GM23248 (cell line): Measurements from ENCODE around the gene DENND2C. TPM values are rescaled to one million over a fixed set of nuclear protein-coding genes. Genes with fewer than 3 reads are reported as not detected.

ENCODE experiments used
- DNase-seq: peaks from one replicate; pipeline ENCODE4 v3.0.0-alpha.2; 2015
- H2AFZ ChIP-seq: fragments of 200-600 bp; sonication (generic); 2 replicates; pipeline ENCODE4 v1.6.1; 2016; ENCODE audit warnings: antibody characterized with exemption
- H3F3A ChIP-seq: fragments of 200-600 bp; sonication (generic); 2 replicates; pipeline ENCODE4 v1.6.1; 2016; ENCODE audit warnings: mild to moderate bottlenecking, antibody characterized with exemption, mixed run types; ENCODE audit not compliant: insufficient read depth
- H3K27ac ChIP-seq: fragments of 200-600 bp; sonication (generic); 2 replicates; pipeline ENCODE4 v1.5.1; 2016; ENCODE audit warnings: mild to moderate bottlenecking
- H3K27me3 ChIP-seq: fragments of 200-600 bp; sonication (generic); replicated peaks from 2 replicates; pipeline ENCODE4 v1.6.1; 2016; ENCODE audit warnings: mild to moderate bottlenecking; ENCODE audit not compliant: insufficient read depth
- H3K36me3 ChIP-seq: fragments of 200-600 bp; sonication (generic); 2 replicates; pipeline ENCODE4 v1.6.1; 2016; ENCODE audit warnings: low read depth, mild to moderate bottlenecking
- H3K4me1 ChIP-seq: fragments of 200-600 bp; sonication (generic); 2 replicates; pipeline ENCODE4 v1.6.1; 2016; ENCODE audit warnings: mild to moderate bottlenecking; ENCODE audit not compliant: insufficient read depth
- H3K4me2 ChIP-seq: fragments of 200-600 bp; sonication (generic); one replicate; pipeline ENCODE4 v1.6.1; 2016; ENCODE audit warnings: mild to moderate bottlenecking; ENCODE audit not compliant: unreplicated experiment
- H3K4me3 ChIP-seq: fragments of 200-600 bp; sonication (generic); 2 replicates; pipeline ENCODE4 v1.5.1; 2016; ENCODE audit warnings: mild to moderate bottlenecking
- H3K79me2 ChIP-seq: fragments of 200-600 bp; sonication (generic); 2 replicates; pipeline ENCODE4 v1.6.1; 2016; ENCODE audit warnings: mild to moderate bottlenecking; ENCODE audit not compliant: insufficient read depth
- H3K9ac ChIP-seq: fragments of 200-600 bp; sonication (generic); 2 replicates; pipeline ENCODE4 v1.6.1; 2016; ENCODE audit warnings: mild to moderate bottlenecking
- H3K9me2 ChIP-seq: fragments of 200-600 bp; sonication (generic); 2 replicates; pipeline ENCODE4 v1.6.1; 2016; ENCODE audit warnings: mixed run types, mild to moderate bottlenecking, moderate library complexity; ENCODE audit not compliant: insufficient read depth
- H3K9me3 ChIP-seq: fragments of 200-600 bp; sonication (generic); one replicate; pipeline ENCODE4 v1.6.1; 2017; ENCODE audit warnings: low read depth
- H4K20me1 ChIP-seq: fragments of 200-600 bp; sonication (generic); 2 replicates; pipeline ENCODE4 v1.6.0; 2016; ENCODE audit not compliant: insufficient read depth
- EZH2 ChIP-seq: fragments of 200-600 bp; sonication (generic); IDR thresholded peaks from 2 replicates; pipeline ENCODE4 v1.6.1; 2018; ENCODE audit warnings: antibody characterized with exemption, mild to moderate bottlenecking; ENCODE audit not compliant: insufficient read depth, poor library complexity, severe bottlenecking
- EZH2phosphoT487 ChIP-seq: fragments of 200-600 bp; sonication (generic); IDR thresholded peaks from 2 replicates; pipeline ENCODE4 v1.6.1; 2018; ENCODE audit warnings: antibody characterized with exemption, moderate library complexity, mild to moderate bottlenecking, low read depth; ENCODE audit not compliant: insufficient read depth
- WGBS, 2 experiments: methylation state at CpG; one replicate each; pipeline ENCODE4 v1.1.6; 2015 to 2017; ENCODE audit warnings: low lambda C conversion rate in 2 of 2, low coverage in 1 of 2; ENCODE audit errors: missing lambda C conversion rate in 2 of 2; 5-methylcytosine and 5-hydroxymethylcytosine counted together
- in situ Hi-C: fragments of 300-500 bp; cut with MboI; formaldehyde crosslinking; loops from 2 replicates; pipeline ENCODE4 v1.15.0; 2020
- polyA plus RNA-seq: library from polyadenylated mRNA; unstranded; fragments of >200 nt; fragmentation: Nextera tagmentation; extraction: Ambion mirVana; gene quantifications from 2 replicates; pipeline ENCODE4 v1.2.1, GENCODE V29; 2016
- total RNA-seq: library from RNA; depleted of rRNA; stranded (reverse); fragments of >200 nt; shearing (Covaris generic); gene quantifications from 2 replicates; pipeline ENCODE4 v1.2.3, GENCODE V29; 2014

The DENND2C gene
- total and polyA plus RNA-seq, 2 experiments from 2014 or later = 2.8 to 5.9 TPM

DNA sequence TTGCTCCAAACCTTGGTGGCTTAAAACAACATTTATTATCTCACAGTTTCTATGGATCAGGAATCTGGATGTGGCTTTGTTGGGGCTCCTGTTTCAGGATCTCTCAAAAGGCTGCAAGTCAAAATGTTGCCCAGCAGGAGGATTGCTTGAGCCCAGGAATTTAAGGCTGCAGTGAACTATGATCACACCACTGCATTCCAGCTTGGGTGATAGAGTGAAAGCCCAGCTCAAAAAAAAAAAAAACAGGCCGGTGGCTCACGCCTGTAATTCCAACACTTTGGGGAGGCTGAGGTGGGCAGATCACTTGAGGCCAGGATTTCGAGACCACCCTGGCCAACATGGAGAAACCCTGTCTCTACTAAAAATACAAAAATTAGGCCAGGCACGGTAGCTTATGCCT is 118.4 kb downstream of the DENND2C start:
- no peak for TF ChIP-seq EZH2phosphoT487
- TF ChIP-seq EZH2 = no peak
- H3K9ac ChIP-seq = no peak overlapping the region
- no peaks in the 10 kb centered on the region for H3K9me3 ChIP-seq
- H3K27me3 ChIP-seq = no peaks in the 10 kb centered on the region
- 72 to 78% methylated on average over 4 of the region's 4 CpGs for WGBS, 2 experiments
- H3K36me3 ChIP-seq = no peaks in the 10 kb centered on the region
- H3K4me2 ChIP-seq = no peak overlapping the region
- H3K4me3 ChIP-seq = no peak overlapping the region
- H3K9me2 ChIP-seq = no peaks in the 10 kb centered on the region
- H2AFZ ChIP-seq = no peak overlapping the region
- no peak overlapping the region for H3K27ac ChIP-seq
- H3K79me2 ChIP-seq = no peaks in the 10 kb centered on the region
- H4K20me1 ChIP-seq = no peaks in the 10 kb centered on the region
- H3K4me1 ChIP-seq = no peaks in the 10 kb centered on the region
- in situ Hi-C loops = no loop called here
- no peak for DNase-seq
- no peaks in the 10 kb centered on the region for H3F3A ChIP-seq

DNA sequence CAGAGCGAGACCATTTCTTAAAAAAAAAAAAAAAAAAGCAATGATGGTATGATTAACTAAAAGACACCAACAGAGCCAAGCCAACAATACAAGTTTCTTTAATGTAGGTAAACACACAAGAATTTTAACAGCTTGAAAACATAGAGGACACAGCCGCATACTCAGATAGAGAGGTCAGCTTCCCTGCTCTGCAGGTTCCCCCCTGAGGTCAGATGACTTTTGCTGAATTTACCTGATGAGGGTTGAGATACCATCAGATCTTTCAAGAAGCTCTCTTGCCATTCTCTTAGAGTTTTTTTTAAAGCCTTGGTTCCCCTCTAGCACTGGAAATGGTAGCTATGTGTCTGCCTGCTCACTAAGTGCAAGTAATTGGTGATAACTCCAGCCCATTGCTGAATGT is 119.5 kb downstream of the DENND2C start:
- Histone ChIP-seq H3K9me2 (no peaks in the 10 kb centered on the region), H2AFZ (no peak overlapping the region), H3F3A (no peaks in the 10 kb centered on the region), H3K9me3 (no peaks in the 10 kb centered on the region), H3K27me3 (no peaks in the 10 kb centered on the region), H3K36me3 (no peaks in the 10 kb centered on the region), H3K4me1 (no peaks in the 10 kb centered on the region), H3K9ac (no peak overlapping the region), H3K4me3 (no peak overlapping the region), H4K20me1 (no peaks in the 10 kb centered on the region), H3K79me2 (no peaks in the 10 kb centered on the region), H3K27ac (no peak overlapping the region), H3K4me2 (no peak overlapping the region)
- in situ Hi-C loops = no loop called here
- 87 to 97% methylated on average over 2 of the region's 2 CpGs for WGBS, 2 experiments
- no peak for DNase-seq
- TF ChIP-seq EZH2 (no peak), EZH2phosphoT487 (no peak)

DNA sequence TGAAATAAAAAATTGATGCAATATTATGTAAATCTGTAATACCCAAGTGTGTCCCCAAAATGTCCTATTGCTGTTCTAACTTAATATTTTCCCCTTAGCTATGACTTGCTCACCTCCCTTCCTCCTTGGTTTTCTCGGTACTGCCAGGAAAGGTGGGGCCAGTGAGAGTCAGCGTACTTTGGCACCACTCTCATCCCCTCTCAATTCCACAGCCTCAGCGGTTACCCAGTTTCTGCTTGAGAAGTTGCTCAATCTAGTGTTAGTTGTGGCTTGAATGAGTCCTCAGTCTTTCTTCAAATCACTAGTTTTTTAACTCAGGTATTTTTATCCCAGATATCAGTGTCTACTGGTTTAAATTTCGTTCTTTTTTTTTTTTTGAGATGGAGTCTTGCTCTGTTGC is 120.7 kb downstream of the DENND2C start:
- DNase-seq = peak; percentile 43
- no peak overlapping the region for H3K27ac ChIP-seq
- H3K9me2 ChIP-seq = no peaks in the 10 kb centered on the region
- TF ChIP-seq EZH2 (no peak), EZH2phosphoT487 (no peak)
- in situ Hi-C loops = no loop called here
- H3K9me3 ChIP-seq = no peaks in the 10 kb centered on the region
- H3K9ac ChIP-seq = no peak overlapping the region
- no peaks in the 10 kb centered on the region for H3F3A ChIP-seq
- 41 to 42% methylated on average over 4 of the region's 4 CpGs for WGBS, 2 experiments
- no peak overlapping the region for H3K4me2 ChIP-seq
- H3K36me3 ChIP-seq = no peaks in the 10 kb centered on the region
- no peaks in the 10 kb centered on the region for H3K4me1 ChIP-seq
- H2AFZ ChIP-seq = no peak overlapping the region
- no peak overlapping the region for H3K4me3 ChIP-seq
- H3K27me3 ChIP-seq = no peaks in the 10 kb centered on the region
- H3K79me2 ChIP-seq = no peaks in the 10 kb centered on the region
- no peaks in the 10 kb centered on the region for H4K20me1 ChIP-seq

DNA sequence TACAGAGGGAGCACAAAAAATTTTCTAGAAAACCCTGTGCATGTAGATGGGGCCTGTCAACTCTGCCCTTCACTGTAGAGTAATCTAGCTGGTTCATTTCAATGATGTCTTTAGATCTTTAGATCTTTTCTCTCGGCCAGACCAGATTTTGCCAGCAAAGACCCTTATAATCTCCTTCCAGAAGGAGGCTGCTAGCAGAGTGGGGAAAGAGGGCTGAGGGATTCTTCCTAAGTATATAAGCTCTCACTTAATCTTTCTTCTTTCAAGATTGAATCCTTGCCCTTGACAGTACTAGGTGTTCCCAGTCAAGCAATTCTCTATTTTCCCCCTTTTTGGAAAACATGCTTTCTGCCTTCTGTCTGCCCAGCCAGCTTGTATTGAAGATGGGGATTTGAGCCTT is 122.8 kb downstream of the DENND2C start:
- TF ChIP-seq EZH2phosphoT487 (no peak), EZH2 (no peak)

DNA sequence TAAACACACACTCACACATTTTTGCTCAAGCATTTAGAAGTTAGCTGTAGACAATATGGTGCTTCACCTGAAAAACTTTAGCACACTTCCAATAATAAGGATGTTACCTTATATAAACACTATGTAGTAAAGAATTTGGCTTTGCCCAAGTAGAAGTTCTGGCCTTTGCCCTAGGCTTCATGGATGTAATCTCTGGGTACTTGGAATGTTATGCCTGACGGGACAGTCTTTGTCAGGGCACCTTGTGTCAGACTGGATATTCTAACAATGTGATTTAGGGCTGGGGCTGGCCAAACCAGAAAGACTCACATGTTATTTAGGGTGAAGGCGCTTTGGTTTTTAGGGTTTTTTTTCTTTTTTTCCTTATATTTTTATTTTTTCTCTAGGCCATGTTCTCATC is 124.1 kb downstream of the DENND2C start:
- Histone ChIP-seq H3K4me1 (no peaks in the 10 kb centered on the region), H2AFZ (no peak overlapping the region), H3K27me3 (no peaks in the 10 kb centered on the region), H3F3A (no peaks in the 10 kb centered on the region), H3K27ac (no peak overlapping the region), H3K4me3 (no peak overlapping the region), H3K4me2 (no peak overlapping the region), H3K36me3 (no peaks in the 10 kb centered on the region), H4K20me1 (no peaks in the 10 kb centered on the region), H3K9me2 (no peaks in the 10 kb centered on the region), H3K9me3 (no peaks in the 10 kb centered on the region), H3K79me2 (no peaks in the 10 kb centered on the region), H3K9ac (no peak overlapping the region)
- in situ Hi-C loops = no loop called here
- TF ChIP-seq EZH2 (no peak), EZH2phosphoT487 (no peak)
- 81 to 90% methylated on average over 2 of the region's 2 CpGs for WGBS, 2 experiments
- DNase-seq = no peak

More for the DNA sequence above, 122.8 kb downstream of the DENND2C start:
- Histone ChIP-seq H3F3A (no peaks in the 10 kb centered on the region), H4K20me1 (no peaks in the 10 kb centered on the region), H3K27ac (no peak overlapping the region), H3K9ac (no peak overlapping the region), H3K79me2 (no peaks in the 10 kb centered on the region), H3K27me3 (no peaks in the 10 kb centered on the region), H3K9me3 (no peaks in the 10 kb centered on the region), H3K4me1 (no peaks in the 10 kb centered on the region), H3K9me2 (no peaks in the 10 kb centered on the region), H3K36me3 (no peaks in the 10 kb centered on the region), H2AFZ (no peak overlapping the region), H3K4me2 (no peak overlapping the region), H3K4me3 (no peak overlapping the region)
- DNase-seq = no peak
- in situ Hi-C loops = no loop called here
- WGBS, 2 experiments = 63 to 65% methylated on average over 1 of the region's 1 CpG
